HepG2 (cell line): Measurements from ENCODE around the gene HYCC2. TPM values are rescaled to one million over a fixed set of nuclear protein-coding genes. Genes with fewer than 3 reads are reported as not detected.

Experiments
- CCAR2 ChIP-seq: fragments of 200-400 bp; formaldehyde crosslinking; optimal IDR thresholded peaks from 2 replicates; pipeline ENCODE3; 2018; ENCODE audit warnings: low read depth, mild to moderate bottlenecking, low read length, moderate library complexity
- GABPA ChIP-seq, 2 experiments: IDR thresholded peaks; 2 replicates each; pipeline ENCODE4 v1.6.1; 2011 to 2016; ENCODE audit warnings: low read depth in 2 of 2, low read length in 1 of 2, missing biosample characterization in 1 of 2, missing genetic modification characterization in 1 of 2
- HNRNPLL ChIP-seq: fragments of 200-400 bp; formaldehyde crosslinking; IDR thresholded peaks from 2 replicates; pipeline ENCODE4 v1.6.1; 2017; ENCODE audit warnings: mild to moderate bottlenecking, low read depth, low read length; ENCODE audit not compliant: poor library complexity, severe bottlenecking
- JDP2 ChIP-seq: sonication (generic); formaldehyde crosslinking; IDR thresholded peaks from 2 replicates; pipeline ENCODE4 v1.8.1; 2022; ENCODE audit warnings: missing genetic modification reagents, borderline replicate concordance
- ZBTB20 ChIP-seq: sonication (generic); formaldehyde crosslinking; IDR thresholded peaks from 2 replicates; pipeline ENCODE4 v1.8.1; 2023; ENCODE audit warnings: missing genetic modification reagents, low read depth, mild to moderate bottlenecking, borderline replicate concordance
- ZNF354B ChIP-seq: sonication (generic); formaldehyde crosslinking; IDR thresholded peaks from 2 replicates; pipeline ENCODE4 v1.8.0; 2022; ENCODE audit warnings: mild to moderate bottlenecking, missing genetic modification reagents
- ZNF543 ChIP-seq: sonication (generic); formaldehyde crosslinking; IDR thresholded peaks from 2 replicates; pipeline ENCODE4 v1.4.0; 2020; ENCODE audit warnings: mild to moderate bottlenecking, missing genetic modification reagents
- ZNF547 ChIP-seq: sonication (generic); formaldehyde crosslinking; IDR thresholded peaks from 2 replicates; pipeline ENCODE4 v1.5.1; 2020; ENCODE audit warnings: mild to moderate bottlenecking, missing genetic modification reagents
- ZNF678 ChIP-seq: sonication (generic); formaldehyde crosslinking; IDR thresholded peaks from 2 replicates; pipeline ENCODE4 v1.4.0; 2020; ENCODE audit warnings: mild to moderate bottlenecking, missing genetic modification reagents
- ZNF775 ChIP-seq: sonication (generic); formaldehyde crosslinking; IDR thresholded peaks from 2 replicates; pipeline ENCODE4 v1.4.0; 2020; ENCODE audit warnings: missing genetic modification reagents, mild to moderate bottlenecking, moderate library complexity, borderline replicate concordance
- ZNF788 ChIP-seq: sonication (generic); formaldehyde crosslinking; IDR thresholded peaks from 2 replicates; pipeline ENCODE4 v1.5.0; 2020; ENCODE audit warnings: mild to moderate bottlenecking, missing genetic modification reagents, borderline replicate concordance
- polyA plus RNA-seq, 8 experiments: library from polyadenylated mRNA; depleted of rRNA in 3 of 8; stranded (reverse) in 7 of 8; unstranded in 1 of 8; fragments of >200 nt; fragmentation: Illumina TruSeq in 4 of 8; extraction: Trizol in 4 of 8; gene quantifications; 2 replicates each; pipeline versions ENCODE4 v1.2.1 to v1.2.3, GENCODE V29; 2011 to 2016; ENCODE audit warnings: low read depth in 4 of 8, missing spikeins in 1 of 8, mixed read lengths in 1 of 8; ENCODE audit not compliant: insufficient read depth in 1 of 8
- total RNA-seq, 5 experiments: library from RNA; depleted of rRNA; stranded (reverse); fragments of >200 nt; fragmentation: Illumina TruSeq; extraction: Trizol; gene quantifications; 2 replicates each; pipeline ENCODE4 v1.2.3, GENCODE V29; 2016; ENCODE audit warnings: low read depth in 1 of 5
- TF ChIP-seq, protein P1 (sequence below): sonication (generic); formaldehyde crosslinking; IDR thresholded peaks from 2 replicates; pipeline ENCODE4 v1.9.0; 2021; ENCODE audit warnings: mild to moderate bottlenecking, missing genetic modification reagents
- TF ChIP-seq, protein P2 (sequence below): sonication (generic); formaldehyde crosslinking; IDR thresholded peaks from 2 replicates; pipeline ENCODE4 v1.4.0; 2020; ENCODE audit warnings: missing genetic modification reagents
- TF ChIP-seq, protein P3 (sequence below): sonication (generic); formaldehyde crosslinking; IDR thresholded peaks from 2 replicates; pipeline ENCODE4 v1.8.1; 2022; ENCODE audit warnings: low read depth, mild to moderate bottlenecking, missing genetic modification reagents

HYCC2 gene
- total and polyA plus RNA-seq, 2 of the 13 experiments (the other 11 are each of a cell fraction or from before 2014, with no cell fraction given), result 4.7 to 13.9 TPM

DNA sequence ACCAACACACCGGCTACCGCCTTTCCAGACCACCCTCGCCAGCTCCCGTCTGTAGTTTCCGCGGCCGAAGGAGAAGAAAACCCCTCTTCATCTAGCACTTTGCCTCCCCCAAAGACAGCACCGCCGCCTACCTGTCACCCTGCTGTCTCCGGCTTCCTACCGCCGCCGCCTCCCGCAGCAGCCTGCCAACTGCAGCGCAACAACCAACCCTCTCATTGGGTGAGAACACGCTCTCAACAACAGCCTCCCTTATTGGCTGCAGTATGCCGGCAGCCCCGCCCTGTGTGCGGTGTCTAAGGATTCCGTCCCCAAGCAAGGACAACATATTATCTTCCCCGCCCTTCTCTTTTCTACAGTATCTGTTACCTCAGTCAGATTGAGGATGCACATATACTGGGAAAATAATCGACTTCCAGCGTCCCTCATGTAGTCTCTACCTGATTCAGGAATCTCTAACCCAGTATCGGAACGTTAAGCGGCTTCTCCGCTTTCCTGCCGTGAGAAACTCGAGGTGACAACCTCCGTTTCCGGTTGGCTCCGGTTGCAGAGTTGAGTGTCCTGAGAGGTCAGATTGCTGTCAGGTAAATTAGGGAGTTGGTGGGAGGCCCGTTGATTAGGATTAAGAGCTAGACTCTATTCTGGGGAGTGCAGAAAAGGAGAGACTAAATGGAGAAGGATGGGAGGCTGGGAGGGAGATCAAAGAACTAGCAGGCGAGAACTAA is at the start of gene HYCC2, which contains the start of gene NDUFB3 (continued):
- TF ChIP-seq, protein P1, sequence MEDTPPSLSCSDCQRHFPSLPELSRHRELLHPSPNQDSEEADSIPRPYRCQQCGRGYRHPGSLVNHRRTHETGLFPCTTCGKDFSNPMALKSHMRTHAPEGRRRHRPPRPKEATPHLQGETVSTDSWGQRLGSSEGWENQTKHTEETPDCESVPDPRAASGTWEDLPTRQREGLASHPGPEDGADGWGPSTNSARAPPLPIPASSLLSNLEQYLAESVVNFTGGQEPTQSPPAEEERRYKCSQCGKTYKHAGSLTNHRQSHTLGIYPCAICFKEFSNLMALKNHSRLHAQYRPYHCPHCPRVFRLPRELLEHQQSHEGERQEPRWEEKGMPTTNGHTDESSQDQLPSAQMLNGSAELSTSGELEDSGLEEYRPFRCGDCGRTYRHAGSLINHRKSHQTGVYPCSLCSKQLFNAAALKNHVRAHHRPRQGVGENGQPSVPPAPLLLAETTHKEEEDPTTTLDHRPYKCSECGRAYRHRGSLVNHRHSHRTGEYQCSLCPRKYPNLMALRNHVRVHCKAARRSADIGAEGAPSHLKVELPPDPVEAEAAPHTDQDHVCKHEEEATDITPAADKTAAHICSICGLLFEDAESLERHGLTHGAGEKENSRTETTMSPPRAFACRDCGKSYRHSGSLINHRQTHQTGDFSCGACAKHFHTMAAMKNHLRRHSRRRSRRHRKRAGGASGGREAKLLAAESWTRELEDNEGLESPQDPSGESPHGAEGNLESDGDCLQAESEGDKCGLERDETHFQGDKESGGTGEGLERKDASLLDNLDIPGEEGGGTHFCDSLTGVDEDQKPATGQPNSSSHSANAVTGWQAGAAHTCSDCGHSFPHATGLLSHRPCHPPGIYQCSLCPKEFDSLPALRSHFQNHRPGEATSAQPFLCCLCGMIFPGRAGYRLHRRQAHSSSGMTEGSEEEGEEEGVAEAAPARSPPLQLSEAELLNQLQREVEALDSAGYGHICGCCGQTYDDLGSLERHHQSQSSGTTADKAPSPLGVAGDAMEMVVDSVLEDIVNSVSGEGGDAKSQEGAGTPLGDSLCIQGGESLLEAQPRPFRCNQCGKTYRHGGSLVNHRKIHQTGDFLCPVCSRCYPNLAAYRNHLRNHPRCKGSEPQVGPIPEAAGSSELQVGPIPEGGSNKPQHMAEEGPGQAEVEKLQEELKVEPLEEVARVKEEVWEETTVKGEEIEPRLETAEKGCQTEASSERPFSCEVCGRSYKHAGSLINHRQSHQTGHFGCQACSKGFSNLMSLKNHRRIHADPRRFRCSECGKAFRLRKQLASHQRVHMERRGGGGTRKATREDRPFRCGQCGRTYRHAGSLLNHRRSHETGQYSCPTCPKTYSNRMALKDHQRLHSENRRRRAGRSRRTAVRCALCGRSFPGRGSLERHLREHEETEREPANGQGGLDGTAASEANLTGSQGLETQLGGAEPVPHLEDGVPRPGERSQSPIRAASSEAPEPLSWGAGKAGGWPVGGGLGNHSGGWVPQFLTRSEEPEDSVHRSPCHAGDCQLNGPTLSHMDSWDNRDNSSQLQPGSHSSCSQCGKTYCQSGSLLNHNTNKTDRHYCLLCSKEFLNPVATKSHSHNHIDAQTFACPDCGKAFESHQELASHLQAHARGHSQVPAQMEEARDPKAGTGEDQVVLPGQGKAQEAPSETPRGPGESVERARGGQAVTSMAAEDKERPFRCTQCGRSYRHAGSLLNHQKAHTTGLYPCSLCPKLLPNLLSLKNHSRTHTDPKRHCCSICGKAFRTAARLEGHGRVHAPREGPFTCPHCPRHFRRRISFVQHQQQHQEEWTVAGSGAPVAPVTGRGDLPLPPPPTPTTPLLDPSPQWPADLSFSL, result no peak
- TF ChIP-seq, protein P2, sequence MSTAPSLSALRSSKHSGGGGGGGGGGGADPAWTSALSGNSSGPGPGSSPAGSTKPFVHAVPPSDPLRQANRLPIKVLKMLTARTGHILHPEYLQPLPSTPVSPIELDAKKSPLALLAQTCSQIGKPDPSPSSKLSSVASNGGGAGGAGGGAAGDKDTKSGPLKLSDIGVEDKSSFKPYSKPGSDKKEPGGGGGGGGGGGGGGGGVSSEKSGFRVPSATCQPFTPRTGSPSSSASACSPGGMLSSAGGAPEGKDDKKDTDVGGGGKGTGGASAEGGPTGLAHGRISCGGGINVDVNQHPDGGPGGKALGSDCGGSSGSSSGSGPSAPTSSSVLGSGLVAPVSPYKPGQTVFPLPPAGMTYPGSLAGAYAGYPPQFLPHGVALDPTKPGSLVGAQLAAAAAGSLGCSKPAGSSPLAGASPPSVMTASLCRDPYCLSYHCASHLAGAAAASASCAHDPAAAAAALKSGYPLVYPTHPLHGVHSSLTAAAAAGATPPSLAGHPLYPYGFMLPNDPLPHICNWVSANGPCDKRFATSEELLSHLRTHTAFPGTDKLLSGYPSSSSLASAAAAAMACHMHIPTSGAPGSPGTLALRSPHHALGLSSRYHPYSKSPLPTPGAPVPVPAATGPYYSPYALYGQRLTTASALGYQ (CRISPR knock-in tag), result peak; percentile 71; the same call in 1 of the 2 replicates
- TF ChIP-seq ZNF775 (CRISPR knock-in tag) (peak; percentile 91; the same call in 1 of the 2 replicates), GABPA (IDR thresholded peaks at IDR 0.05; ENCODE audit: low read depth, low read length) (peak; percentile 87), GABPA (CRISPR knock-in tag; IDR thresholded peaks at IDR 0.05; ENCODE audit: low read depth) (peak; percentile 100), ZBTB20 (CRISPR knock-in tag) (peak; percentile 64; the same call in 1 of the 2 replicates), CCAR2 (peak; percentile 98), ZNF678 (CRISPR knock-in tag) (no peak), JDP2 (CRISPR knock-in tag) (peak; percentile 87; the same call in 1 of the 2 replicates), ZNF788 (CRISPR knock-in tag) (peak; percentile 57; the same call in 1 of the 2 replicates), ZNF543 (CRISPR knock-in tag) (peak; percentile 97), ZNF547 (CRISPR knock-in tag) (peak; percentile 92), HNRNPLL (peak; percentile 69), ZNF354B (CRISPR knock-in tag) (0 out of 2 replicates have a peak, but pooled peaks have one; percentile 20)
- TF ChIP-seq, protein P3, sequence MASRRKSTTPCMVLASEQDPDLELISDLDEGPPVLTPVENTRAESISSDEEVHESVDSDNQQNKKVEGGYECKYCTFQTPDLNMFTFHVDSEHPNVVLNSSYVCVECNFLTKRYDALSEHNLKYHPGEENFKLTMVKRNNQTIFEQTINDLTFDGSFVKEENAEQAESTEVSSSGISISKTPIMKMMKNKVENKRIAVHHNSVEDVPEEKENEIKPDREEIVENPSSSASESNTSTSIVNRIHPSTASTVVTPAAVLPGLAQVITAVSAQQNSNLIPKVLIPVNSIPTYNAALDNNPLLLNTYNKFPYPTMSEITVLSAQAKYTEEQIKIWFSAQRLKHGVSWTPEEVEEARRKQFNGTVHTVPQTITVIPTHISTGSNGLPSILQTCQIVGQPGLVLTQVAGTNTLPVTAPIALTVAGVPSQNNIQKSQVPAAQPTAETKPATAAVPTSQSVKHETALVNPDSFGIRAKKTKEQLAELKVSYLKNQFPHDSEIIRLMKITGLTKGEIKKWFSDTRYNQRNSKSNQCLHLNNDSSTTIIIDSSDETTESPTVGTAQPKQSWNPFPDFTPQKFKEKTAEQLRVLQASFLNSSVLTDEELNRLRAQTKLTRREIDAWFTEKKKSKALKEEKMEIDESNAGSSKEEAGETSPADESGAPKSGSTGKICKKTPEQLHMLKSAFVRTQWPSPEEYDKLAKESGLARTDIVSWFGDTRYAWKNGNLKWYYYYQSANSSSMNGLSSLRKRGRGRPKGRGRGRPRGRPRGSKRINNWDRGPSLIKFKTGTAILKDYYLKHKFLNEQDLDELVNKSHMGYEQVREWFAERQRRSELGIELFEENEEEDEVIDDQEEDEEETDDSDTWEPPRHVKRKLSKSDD, result no peak
